GM12892 (cell line): ENCODE measurements around the gene ASAP3.
A peak's percentile ranks its signal among the peaks of the same experiment; 100 is the strongest.

Experiments
- DNase-seq: peaks from one replicate; pipeline ENCODE4 v3.0.0; 2011; ENCODE audit not compliant: insufficient read length
- FAIRE-seq: peaks from 2 replicates; lab custom pipeline; 2011; peaks lifted over from hg19 to GRCh38; lab: Jason Lieb, UNC
- POLR2A ChIP-seq: IDR thresholded peaks from 2 replicates; pipeline ENCODE4 v1.6.1; 2011; ENCODE audit warnings: low read depth, low read length, control low read depth
- POLR2AphosphoS5 ChIP-seq: IDR thresholded peaks from 2 replicates; pipeline ENCODE4 v1.6.1; 2011; ENCODE audit warnings: low read depth, low read length, control low read depth
- TAF1 ChIP-seq: IDR thresholded peaks from 2 replicates; pipeline ENCODE4 v1.6.1; 2011; ENCODE audit warnings: low read depth, mild to moderate bottlenecking, control low read depth, low read length, borderline replicate concordance

The ASAP3 gene

GRCh38 chr1:23394684-23395083, 89.3 kb downstream of the ASAP3 start:
- DNase-seq (no peak), FAIRE-seq (no peak)
- no peak for TF ChIP-seq POLR2A
- TF ChIP-seq POLR2AphosphoS5 = no peak
- no peak for TF ChIP-seq TAF1

GRCh38 chr1:23394181-23394580, 89.8 kb downstream of the ASAP3 start:
- TF ChIP-seq TAF1 = no peak
- no peak for TF ChIP-seq POLR2AphosphoS5
- no peak for TF ChIP-seq POLR2A
- DNase-seq (no peak), FAIRE-seq (no peak)

- DNase-seq (no peak), FAIRE-seq (no peak)
- TF ChIP-seq TAF1 (no peak), POLR2AphosphoS5 (no peak), POLR2A (no peak)
Observed at GRCh38 chr1:23393706-23394105, 90.3 kb downstream of the ASAP3 start.

GRCh38 chr1:23392125-23392855, 91.7 kb downstream of the ASAP3 start:
- FAIRE-seq (peak; percentile 85), DNase-seq (no peak)
- TF ChIP-seq POLR2A = no peak
- no peak for TF ChIP-seq TAF1
- no peak for TF ChIP-seq POLR2AphosphoS5

GRCh38 chr1:23389837-23390321, 94.1 kb downstream of the ASAP3 start:
- FAIRE-seq (no peak), DNase-seq (no peak)
- TF ChIP-seq POLR2A = no peak
- no peak for TF ChIP-seq POLR2AphosphoS5
- TF ChIP-seq TAF1 = no peak

- no peak for TF ChIP-seq POLR2AphosphoS5
- TF ChIP-seq POLR2A = no peak
- no peak for TF ChIP-seq TAF1
- FAIRE-seq = no peak
- DNase-seq = no peak
Observed at GRCh38 chr1:23387494-23387893, 96.5 kb downstream of the ASAP3 start.

- TF ChIP-seq TAF1 (no peak), POLR2AphosphoS5 (no peak), POLR2A (no peak)
- FAIRE-seq (no peak), DNase-seq (no peak)
Observed at GRCh38 chr1:23385119-23385621, 98.8 kb downstream of the ASAP3 start.

GRCh38 chr1:23384312-23385058, 99.5 kb downstream of the ASAP3 start:
- DNase-seq = no peak
- TF ChIP-seq TAF1 = no peak
- TF ChIP-seq POLR2AphosphoS5 = no peak
- TF ChIP-seq POLR2A = no peak
- no peak for FAIRE-seq

- FAIRE-seq (no peak), DNase-seq (no peak)
- no peak for TF ChIP-seq POLR2A
- no peak for TF ChIP-seq POLR2AphosphoS5
- TF ChIP-seq TAF1 = no peak
Observed at GRCh38 chr1:23383577-23384311, 100.2 kb downstream of the ASAP3 start.

GRCh38 chr1:23381233-23381885, 102.6 kb downstream of the ASAP3 start:
- TF ChIP-seq POLR2A (no peak), POLR2AphosphoS5 (no peak), TAF1 (no peak)
- no peak for DNase-seq
- no peak for FAIRE-seq
